HT-29 (cell line): ENCODE measurements around the gene INAVA. TPM values are rescaled to one million over a fixed set of nuclear protein-coding genes. Genes with fewer than 3 reads are reported as not detected.
"Not testable (repeated sequence)": the region's sequence is repeated elsewhere in the genome, so short reads cannot be mapped to it uniquely, and the experiment has no call there.

Source experiments
- DNase-seq: peaks from one replicate; pipeline ENCODE4 v3.0.0-alpha.2; 2015; ENCODE audit warnings: low spot score
- small RNA-seq: library from RNA; depleted of rRNA; stranded (forward); fragments of <200 nt; gene quantifications from one replicate; pipeline ENCODE3, GENCODE V24; 2014
- total RNA-seq: library from RNA; depleted of rRNA; stranded (reverse); fragments of >200 nt; shearing (Covaris generic); gene quantifications from 2 replicates; pipeline ENCODE4 v1.2.3, GENCODE V29; 2014; rRNA removed

Gene INAVA
- total RNA-seq, 1 experiment from 2014 or later, result 119 TPM

DNA sequence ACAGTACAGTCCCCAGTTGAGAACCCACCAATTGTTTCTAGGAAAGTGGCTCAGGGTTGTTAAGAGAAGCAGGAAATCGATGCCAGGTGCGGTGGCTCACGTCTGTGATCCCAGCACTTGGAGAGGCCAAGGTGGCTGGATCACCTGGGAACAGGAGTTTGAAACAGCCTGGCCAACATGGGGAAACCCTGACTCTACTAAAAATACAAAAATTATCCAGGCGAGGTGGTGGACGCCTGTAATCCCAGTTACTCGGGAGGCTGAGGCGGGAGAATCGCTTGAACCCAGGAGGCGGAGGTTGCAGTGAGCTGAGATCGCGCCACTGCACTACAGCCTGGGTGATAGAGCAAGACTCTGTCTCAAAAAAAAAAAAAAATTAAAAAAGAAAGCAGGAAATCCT, 67.5 kb downstream of the INAVA start:
- DNase-seq, result not testable (repeated sequence)

GRCh38 chr1:200962631-200963030, 67.9 kb downstream of the INAVA start:
- DNase-seq, result no peak

DNA sequence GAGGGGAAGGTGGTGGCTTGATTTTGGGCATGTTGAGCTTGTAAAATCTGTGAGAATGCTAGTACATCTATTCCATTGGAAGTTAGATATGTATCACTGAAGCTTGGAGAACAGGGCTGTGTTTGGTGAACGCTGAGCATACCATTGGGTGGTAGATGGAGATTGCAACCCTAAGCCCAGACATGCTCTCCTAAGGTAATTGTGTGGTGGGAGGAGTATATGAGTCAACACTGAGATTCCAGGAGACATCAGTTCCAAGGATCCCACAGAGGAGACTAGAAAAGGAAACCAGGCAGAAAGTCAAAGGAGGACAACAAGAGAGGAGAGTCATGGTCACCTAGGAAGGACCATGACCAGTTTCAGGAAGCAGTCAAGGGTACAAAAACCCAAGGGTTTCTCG, 68.4 kb downstream of the INAVA start:
- no peak for DNase-seq

DNA sequence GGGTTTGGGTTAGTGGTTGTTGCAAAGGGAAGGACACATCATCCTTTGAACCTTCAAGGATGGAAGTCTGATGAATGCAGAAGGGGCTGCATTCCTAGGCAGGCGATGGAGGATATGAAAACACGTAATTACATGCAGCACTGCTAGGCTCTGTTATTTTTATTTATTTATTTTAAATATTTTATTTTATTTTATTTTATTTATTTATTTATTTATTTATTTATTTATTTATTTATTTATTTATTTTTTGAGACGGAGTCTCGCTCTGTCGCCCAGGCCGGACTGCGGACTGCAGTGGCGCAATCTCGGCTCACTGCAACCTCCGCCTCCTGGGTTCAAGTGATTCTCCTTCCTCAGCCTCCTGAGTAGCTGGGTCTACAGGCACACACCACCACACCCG, 69.2 kb downstream of the INAVA start:
- DNase-seq, result not testable (repeated sequence)

Small RNA genes within 50 kb of the gene (small RNA-seq; reads per million reads assigned to genes)
- gene RNU6-704P, result not detected

Other genes with a start within 250 kb of the INAVA start
- gene DDX59, start 225.0 kb upstream of the INAVA start, total RNA-seq, result 7.1 and 8.3 TPM in 2 replicates
- 7.2 and 7.3 TPM in 2 replicates for gene CAMSAP2, start 156.0 kb upstream of the INAVA start, total RNA-seq
- not detected in 2 replicates for gene GPR25, start 21.9 kb upstream of the INAVA start, total RNA-seq
- gene KIF21B, start 128.8 kb downstream of the INAVA start, total RNA-seq, result 3.8 and 4.8 TPM in 2 replicates
- gene CACNA1S, start 217.5 kb downstream of the INAVA start, total RNA-seq, result not detected in 2 replicates
- not detected in 2 replicates for gene ASCL5, start 232.3 kb downstream of the INAVA start, total RNA-seq